ENCODE measurements around the gene TMX2. TPM values are rescaled to one million over a fixed set of nuclear protein-coding genes. Genes with fewer than 3 reads are reported as not detected.

The TMX2 gene
- polyA plus RNA-seq, 1 experiment, result 91.7 TPM

DNA sequence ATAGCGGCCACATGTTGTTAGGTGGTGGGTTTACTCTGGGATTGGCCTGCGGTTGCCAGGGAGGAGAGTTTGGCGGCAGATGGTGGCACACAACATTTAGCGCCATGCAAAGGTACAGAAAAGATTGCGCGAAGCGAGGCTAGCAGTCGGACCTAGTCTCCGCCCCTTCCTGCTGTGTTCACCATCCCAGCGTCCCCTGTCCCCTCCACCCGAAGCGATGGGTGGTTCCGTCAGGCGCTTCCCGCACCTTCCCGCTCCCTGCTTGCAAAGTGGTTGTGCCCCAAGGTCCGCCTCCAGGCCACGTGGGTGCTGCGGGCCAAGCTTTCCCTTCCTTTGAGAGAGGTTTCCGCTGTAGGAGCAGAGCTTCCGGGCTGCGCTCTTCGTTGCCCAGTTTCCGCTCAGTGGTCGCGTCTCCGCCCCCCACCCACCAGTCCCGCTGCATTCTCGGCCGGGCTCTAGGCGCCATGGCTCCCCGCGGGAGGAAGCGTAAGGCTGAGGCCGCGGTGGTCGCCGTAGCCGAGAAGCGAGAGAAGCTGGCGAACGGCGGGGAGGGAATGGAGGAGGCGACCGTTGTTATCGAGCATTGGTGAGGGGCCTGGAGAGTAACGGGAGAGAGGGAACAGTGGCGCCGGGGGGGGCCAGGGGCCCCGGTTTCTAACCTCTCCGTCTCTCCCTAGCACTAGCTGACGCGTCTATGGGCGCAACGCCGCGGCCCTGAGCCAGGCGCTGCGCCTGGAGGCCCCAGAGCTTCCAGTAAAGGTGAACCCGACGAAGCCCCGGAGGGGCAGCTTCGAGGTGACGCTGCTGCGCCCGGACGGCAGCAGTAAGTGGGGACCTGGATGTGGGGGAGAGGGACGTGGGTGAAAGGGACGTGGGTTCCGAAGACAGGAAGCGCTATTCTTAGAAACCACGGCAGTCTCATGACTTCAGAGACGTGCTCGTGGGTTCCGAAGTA lies 29.0 kb downstream of the TMX2 start, which contains the start of gene SELENOH:
Gene SELENOH, plus strand, starts transcription at position 360 of the 955 bp plus-strand sequence. Its CDS starts 105 bp downstream, at position 465.
- CTCF ChIA-PET, result interaction anchor here (0.7 to 2.9 kb wide), 6 partner anchors 10 to 783 kb away, joined by 3 to 10 read pairs (median 4); partner anchors contain the start of genes BTBD18 and CTNND1
- TF ChIP-seq, protein P1, sequence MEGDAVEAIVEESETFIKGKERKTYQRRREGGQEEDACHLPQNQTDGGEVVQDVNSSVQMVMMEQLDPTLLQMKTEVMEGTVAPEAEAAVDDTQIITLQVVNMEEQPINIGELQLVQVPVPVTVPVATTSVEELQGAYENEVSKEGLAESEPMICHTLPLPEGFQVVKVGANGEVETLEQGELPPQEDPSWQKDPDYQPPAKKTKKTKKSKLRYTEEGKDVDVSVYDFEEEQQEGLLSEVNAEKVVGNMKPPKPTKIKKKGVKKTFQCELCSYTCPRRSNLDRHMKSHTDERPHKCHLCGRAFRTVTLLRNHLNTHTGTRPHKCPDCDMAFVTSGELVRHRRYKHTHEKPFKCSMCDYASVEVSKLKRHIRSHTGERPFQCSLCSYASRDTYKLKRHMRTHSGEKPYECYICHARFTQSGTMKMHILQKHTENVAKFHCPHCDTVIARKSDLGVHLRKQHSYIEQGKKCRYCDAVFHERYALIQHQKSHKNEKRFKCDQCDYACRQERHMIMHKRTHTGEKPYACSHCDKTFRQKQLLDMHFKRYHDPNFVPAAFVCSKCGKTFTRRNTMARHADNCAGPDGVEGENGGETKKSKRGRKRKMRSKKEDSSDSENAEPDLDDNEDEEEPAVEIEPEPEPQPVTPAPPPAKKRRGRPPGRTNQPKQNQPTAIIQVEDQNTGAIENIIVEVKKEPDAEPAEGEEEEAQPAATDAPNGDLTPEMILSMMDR (IDR thresholded peaks at IDR 0.05; ENCODE audit: low read depth, low read length), result no peak

DNA sequence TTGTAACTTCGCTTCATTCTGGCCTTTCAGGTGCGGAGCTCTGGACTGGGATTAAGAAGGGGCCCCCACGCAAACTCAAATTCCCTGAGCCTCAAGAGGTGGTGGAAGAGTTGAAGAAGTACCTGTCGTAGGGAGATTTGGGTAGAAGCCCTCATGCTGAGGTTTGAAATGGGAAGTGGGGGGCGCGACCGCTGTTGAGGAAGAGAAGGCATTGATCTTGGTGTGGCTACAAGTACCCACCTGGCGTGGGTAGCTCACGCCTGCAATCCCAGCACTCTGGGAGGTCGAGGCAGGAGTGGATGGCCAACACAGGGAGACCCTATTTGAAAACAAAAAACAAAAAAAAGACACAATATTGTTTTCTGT lies 29.7 kb downstream of the TMX2 start:
- TF ChIP-seq, protein P1 (IDR thresholded peaks at IDR 0.05; ENCODE audit: low read depth, low read length), result no peak
- DNase-seq (ENCODE audit: low read depth, low spot score), result no peak
- ChIA-PET CTCF (interaction anchor here (1.3 to 2.9 kb wide), 4 partner anchors 10 to 782 kb away, joined by 4 to 10 read pairs (median 6); partner anchors contain the start of genes BTBD18 and CTNND1), POLR2A (interaction anchor here (1.2 to 2.1 kb wide), 6 partner anchors 10 to 59 kb away, joined by 3 to 15 read pairs (median 7); partner anchors contain the start of genes BTBD18 and CTNND1)
- Histone ChIP-seq H3K27ac (ENCODE audit: low read depth, low read length) (peak overlapping the region; percentile 89), H3K9me3 (ENCODE audit: control insufficient read depth, insufficient read depth, low read length) (no peaks in the 10 kb centered on the region), H3K27me3 (ENCODE audit: control insufficient read depth, insufficient read depth, low read length) (no peaks in the 10 kb centered on the region), H3K4me3 (ENCODE audit: low read depth, low read length) (peak overlapping the region; percentile 96)

More for the DNA sequence above, 29.0 kb downstream of the TMX2 start, which contains the start of gene SELENOH:
- Histone ChIP-seq H3K9me3 (ENCODE audit: control insufficient read depth, insufficient read depth, low read length) (no peaks in the 10 kb centered on the region), H3K27me3 (ENCODE audit: control insufficient read depth, insufficient read depth, low read length) (no peaks in the 10 kb centered on the region), H3K4me3 (ENCODE audit: low read depth, low read length) (peak within 1 kb of the TSS; percentile 96), H3K27ac (ENCODE audit: low read depth, low read length) (peak within 1 kb of the TSS; percentile 89)
- DNase-seq (ENCODE audit: low read depth, low spot score), result peak; percentile 94
- POLR2A ChIA-PET, result interaction anchor here (0.6 to 2.1 kb wide), 13 partner anchors 11 to 74 kb away, joined by 3 to 15 read pairs (median 4); partner anchors contain the start of genes BTBD18, CTNND1, MED19 and TMX2

DNA sequence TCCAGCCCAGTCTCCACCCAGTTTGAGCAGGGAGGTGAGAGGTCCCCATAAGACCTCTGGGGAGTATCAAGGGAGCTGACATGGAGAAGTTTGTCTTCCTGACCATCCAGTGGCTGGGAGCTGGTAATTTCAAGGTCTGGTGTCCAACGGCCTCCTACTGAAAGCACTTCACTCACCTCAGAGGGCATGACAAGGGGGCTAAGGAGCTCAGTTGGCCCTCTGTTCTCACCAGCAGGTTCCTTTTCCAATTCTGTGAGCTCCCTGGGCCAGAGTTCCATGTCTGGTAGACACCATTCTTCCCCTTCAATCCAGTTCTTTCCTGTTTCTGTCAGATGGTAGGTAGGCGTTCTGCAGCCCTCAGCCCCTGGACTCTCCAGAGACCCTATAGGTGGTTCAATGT lies 32.0 kb downstream of the TMX2 start:
- ChIA-PET CTCF (interaction anchor here (0.8 to 9.6 kb wide), 2 partner anchors 17 to 57 kb away, joined by 5 to 149 read pairs; partner anchors contain the start of gene CTNND1), POLR2A (no interaction called here)
- no peak overlapping the region for H3K4me3 ChIP-seq (ENCODE audit: low read depth, low read length)
- TF ChIP-seq, protein P1 (IDR thresholded peaks at IDR 0.05; ENCODE audit: low read depth, low read length), result no peak
- no peak overlapping the region for H3K27ac ChIP-seq (ENCODE audit: low read depth, low read length)
- H3K9me3 ChIP-seq (ENCODE audit: control insufficient read depth, insufficient read depth, low read length), result no peaks in the 10 kb centered on the region
- DNase-seq (ENCODE audit: low read depth, low spot score), result no peak
- no peaks in the 10 kb centered on the region for H3K27me3 ChIP-seq (ENCODE audit: control insufficient read depth, insufficient read depth, low read length)

DNA sequence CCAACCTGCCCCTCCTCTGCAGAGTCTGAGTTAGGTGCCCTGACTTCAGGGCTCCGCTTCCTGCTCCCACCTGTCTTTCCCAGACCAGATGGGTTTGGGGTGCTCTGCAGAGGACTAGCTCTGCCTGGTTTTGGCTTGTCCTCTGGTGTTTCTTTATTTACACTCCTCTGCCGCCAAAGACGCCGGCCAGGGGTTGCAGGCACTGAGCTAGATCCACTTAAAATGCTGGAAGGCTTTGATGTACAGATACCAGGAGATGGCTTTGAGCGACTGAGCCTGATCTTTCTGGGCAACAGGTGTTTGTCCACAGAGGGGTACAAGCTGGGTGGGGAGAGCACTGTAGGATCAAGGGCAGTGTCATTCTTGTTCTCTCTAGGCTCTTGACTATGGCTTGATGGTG lies 32.8 kb downstream of the TMX2 start:
- no peaks in the 10 kb centered on the region for H3K9me3 ChIP-seq (ENCODE audit: control insufficient read depth, insufficient read depth, low read length)
- TF ChIP-seq, protein P1 (IDR thresholded peaks at IDR 0.05; ENCODE audit: low read depth, low read length), result no peak
- POLR2A ChIA-PET, result no interaction called here
- H3K27ac ChIP-seq (ENCODE audit: low read depth, low read length), result no peak overlapping the region
- H3K27me3 ChIP-seq (ENCODE audit: control insufficient read depth, insufficient read depth, low read length), result no peaks in the 10 kb centered on the region
- DNase-seq (ENCODE audit: low read depth, low spot score), result no peak
- no peak overlapping the region for H3K4me3 ChIP-seq (ENCODE audit: low read depth, low read length)
- CTCF ChIA-PET, result interaction anchor here (0.8 to 9.6 kb wide), 2 partner anchors 16 to 56 kb away, joined by 5 to 149 read pairs; partner anchors contain the start of gene CTNND1

Data from AG04450 (cell line).